Activated CD4-positive, alpha-beta T cell treated with anti-CD3 and anti-CD28 coated beads for 48 hours (primary cell): ENCODE data around the gene TBC1D2B.

Experiments used
- DNase-seq: peaks from one replicate; pipeline ENCODE4 v3.0.0-alpha.2; 2020

The TBC1D2B gene

GRCh38 chr15:78024519-78024870 lies 53.0 kb downstream of the TBC1D2B start:
- DNase-seq = no peak

GRCh38 chr15:78023865-78024518 lies 53.5 kb downstream of the TBC1D2B start:
- no peak for DNase-seq

GRCh38 chr15:78023081-78023665 lies 54.3 kb downstream of the TBC1D2B start:
- DNase-seq = no peak

- no peak for DNase-seq
These were observed 55.8 kb downstream of the TBC1D2B start for GRCh38 chr15:78021761-78022160.

- no peak for DNase-seq
These were observed 57.5 kb downstream of the TBC1D2B start for GRCh38 chr15:78020007-78020406.

- DNase-seq = no peak
These were observed 58.4 kb downstream of the TBC1D2B start for GRCh38 chr15:78018946-78019644.

- no peak for DNase-seq
These were observed 59.1 kb downstream of the TBC1D2B start for GRCh38 chr15:78018445-78018844.

- no peak for DNase-seq
These were observed 60.7 kb downstream of the TBC1D2B start for GRCh38 chr15:78016860-78017259.

- no peak for DNase-seq
These were observed 64.9 kb downstream of the TBC1D2B start for GRCh38 chr15:78012643-78013077.

- no peak for DNase-seq
These were observed 67.4 kb downstream of the TBC1D2B start for GRCh38 chr15:78010067-78010466.

- no peak for DNase-seq
These were observed 69.3 kb downstream of the TBC1D2B start for GRCh38 chr15:78007964-78008886.

- DNase-seq = no peak
These were observed 70.1 kb downstream of the TBC1D2B start for GRCh38 chr15:78007211-78007931.

- no peak for DNase-seq
These were observed 70.8 kb downstream of the TBC1D2B start for GRCh38 chr15:78006567-78007205.

- DNase-seq = no peak
These were observed 72.4 kb downstream of the TBC1D2B start for GRCh38 chr15:78004919-78005634.

GRCh38 chr15:78004222-78004727 lies 73.2 kb downstream of the TBC1D2B start:
- DNase-seq = no peak

- no peak for DNase-seq
These were observed 73.9 kb downstream of the TBC1D2B start for GRCh38 chr15:78003539-78004008.

- no peak for DNase-seq
These were observed 74.5 kb downstream of the TBC1D2B start for GRCh38 chr15:78002996-78003395.

GRCh38 chr15:78001656-78002055 lies 75.9 kb downstream of the TBC1D2B start:
- no peak for DNase-seq

GRCh38 chr15:78000927-78001249 lies 76.6 kb downstream of the TBC1D2B start:
- no peak for DNase-seq

GRCh38 chr15:78000091-78000926 lies 77.2 kb downstream of the TBC1D2B start:
- peak; percentile 90 for DNase-seq
